Measurements from ENCODE around the gene LIPC.

Gene LIPC

DNA sequence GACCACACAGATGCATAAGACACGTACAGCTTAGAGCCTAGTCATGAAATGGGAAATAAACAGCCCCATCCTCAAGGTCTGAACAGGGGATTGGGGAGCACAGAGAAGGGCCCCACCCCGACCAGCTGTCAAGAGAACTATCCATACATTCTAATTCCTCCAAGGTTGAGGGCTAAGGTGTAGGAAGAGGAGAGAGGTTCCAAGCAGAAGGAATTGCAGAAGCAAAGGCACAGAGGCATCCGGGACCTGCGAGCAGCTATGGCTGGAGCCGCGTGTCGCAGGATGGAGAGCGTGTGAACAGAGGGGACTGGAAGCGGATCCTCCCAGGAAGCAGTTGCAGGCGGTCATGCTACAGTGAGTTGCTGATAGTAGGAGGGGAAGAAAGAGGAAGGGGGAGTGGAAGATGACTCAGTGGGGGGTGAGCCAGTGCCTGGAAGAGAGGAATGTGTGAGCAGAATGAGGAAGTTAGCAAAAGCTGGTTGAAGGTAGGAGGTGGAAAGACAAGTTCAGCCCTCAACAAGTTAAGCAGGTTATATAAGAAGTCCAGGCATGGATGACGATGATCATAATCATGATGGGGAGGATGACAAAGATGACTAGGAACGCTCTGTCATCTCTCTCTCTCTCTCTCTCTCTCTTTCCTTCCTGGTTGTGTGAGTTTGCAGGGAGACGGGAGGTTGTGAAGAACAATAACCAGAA lies 89.7 kb downstream of the LIPC start:
- no peak for DNase-seq

DNA sequence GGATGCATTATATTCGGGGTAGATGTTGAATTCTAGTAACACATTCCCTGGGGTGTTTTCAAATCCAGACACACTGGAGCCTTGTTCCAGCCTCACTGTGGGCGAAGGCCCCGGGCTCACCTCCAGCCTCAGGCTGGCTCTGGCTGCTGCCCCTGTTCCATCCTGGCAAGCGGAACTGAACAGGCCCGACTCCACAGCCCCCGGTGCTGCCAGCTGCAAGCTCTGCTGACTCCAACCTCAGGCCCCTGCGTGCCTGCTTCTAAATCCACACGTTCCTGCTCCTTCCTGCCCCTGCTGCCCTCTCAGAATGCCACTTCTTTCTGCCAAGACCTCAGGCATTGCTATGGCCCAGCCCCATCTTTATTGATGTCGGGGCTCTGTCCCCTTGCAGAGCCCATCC lies 90.6 kb downstream of the LIPC start:
- DNase-seq = no peak

DNA sequence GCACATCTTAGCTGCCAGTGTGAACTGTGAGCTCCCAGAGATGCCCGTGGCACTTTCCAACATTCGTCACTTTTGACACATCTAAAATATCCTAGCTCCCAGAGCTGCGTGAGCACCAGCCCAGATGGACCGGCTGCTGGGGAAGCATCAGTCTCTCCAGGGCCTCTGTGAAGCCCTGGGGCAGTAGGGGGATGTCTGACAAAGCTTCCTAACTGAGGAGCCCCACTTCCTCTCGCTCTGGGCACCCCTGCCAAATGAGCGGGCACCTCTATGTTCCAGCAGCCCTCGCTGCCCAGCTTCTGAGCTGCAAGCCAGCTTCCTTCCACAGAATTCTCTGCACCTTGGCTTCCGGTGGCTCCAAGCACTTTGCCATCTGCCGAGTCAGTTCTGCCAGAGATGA lies 91.1 kb downstream of the LIPC start:
- DNase-seq = no peak

DNA sequence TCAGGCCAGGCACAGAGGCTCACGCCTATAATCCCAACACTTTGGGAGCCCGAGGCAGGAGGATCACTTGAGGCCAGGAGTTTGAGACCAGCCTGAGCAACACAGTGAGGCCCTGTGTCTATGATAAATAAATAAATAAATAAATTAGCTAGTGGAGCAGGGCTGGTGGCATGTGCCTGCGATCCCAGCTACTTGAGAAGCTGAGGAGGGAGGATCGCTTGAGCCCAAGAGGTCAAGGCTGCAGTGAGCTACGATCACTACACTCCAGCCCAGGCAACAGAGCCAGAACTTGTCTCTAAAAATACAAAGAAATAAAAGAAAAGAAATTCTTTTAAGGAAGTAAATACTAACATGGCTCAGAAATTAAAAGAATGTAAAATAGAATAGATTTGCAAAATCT lies 91.8 kb downstream of the LIPC start:
- DNase-seq = no peak

DNA sequence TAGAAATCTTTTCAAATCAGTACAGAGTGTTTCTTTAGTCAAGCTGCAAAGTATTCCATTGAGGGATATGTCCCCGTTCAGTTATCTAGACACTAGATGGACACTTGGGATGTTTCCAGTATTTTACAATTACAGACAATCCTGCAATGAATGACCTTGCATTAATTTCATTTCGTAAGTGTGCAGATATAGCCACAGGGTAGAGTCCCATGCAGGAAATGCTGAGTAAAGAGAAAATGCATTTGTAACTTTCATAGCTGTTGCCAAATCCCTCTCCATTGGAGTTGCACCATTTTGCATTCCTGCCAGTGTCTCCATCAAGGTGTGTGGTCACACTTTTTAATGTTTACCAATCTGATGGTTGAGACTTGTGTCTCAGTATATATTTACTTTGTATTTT lies 92.5 kb downstream of the LIPC start:
- DNase-seq = no peak

DNA sequence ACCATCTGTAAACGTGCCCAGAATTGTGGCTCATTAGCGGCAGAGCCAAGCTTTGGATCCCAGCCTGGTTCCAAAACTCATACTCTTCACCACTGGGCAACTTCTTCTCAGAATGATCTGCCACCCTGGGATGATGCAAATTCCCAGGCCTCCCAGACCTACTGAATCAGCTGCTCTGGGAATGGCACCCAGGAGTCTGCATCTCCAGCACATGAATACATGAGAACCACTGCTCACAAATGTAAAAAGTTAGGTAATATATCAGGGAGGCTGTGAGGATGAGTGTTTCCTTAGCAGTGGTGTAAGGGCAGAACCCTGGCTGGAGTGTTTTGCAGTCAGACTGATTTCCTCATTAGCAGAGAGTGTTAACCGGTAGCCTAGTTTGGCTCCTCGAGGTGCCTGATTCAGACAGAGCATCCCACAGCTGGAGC lies 94.2 kb downstream of the LIPC start:
- DNase-seq = no peak

DNA sequence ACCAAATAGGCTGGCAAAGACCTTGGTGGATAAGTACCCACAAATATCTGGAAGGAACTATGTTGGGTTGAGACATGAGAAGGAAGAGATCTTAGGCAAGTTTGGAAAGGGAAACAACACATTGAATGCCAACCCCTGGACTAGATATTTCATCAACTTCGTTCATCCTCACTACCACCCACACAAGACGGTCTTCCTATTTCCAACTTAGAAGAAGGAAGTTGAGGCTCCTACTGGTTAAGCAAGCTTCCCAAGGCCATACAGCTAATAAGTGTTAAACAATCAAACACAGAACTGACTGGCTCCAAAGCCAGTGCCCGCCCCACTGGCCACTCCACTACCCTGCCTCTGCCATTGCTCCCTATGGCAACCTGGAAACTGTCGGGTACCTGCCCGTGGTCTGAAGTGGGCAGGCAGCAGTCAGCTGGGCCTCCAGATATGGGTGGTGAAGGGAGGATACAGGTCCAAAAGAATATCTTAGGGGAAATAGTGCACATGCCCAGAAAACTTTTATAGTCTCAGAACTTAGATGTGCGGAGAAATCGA lies 94.9 kb downstream of the LIPC start:
- DNase-seq = no peak

DNA sequence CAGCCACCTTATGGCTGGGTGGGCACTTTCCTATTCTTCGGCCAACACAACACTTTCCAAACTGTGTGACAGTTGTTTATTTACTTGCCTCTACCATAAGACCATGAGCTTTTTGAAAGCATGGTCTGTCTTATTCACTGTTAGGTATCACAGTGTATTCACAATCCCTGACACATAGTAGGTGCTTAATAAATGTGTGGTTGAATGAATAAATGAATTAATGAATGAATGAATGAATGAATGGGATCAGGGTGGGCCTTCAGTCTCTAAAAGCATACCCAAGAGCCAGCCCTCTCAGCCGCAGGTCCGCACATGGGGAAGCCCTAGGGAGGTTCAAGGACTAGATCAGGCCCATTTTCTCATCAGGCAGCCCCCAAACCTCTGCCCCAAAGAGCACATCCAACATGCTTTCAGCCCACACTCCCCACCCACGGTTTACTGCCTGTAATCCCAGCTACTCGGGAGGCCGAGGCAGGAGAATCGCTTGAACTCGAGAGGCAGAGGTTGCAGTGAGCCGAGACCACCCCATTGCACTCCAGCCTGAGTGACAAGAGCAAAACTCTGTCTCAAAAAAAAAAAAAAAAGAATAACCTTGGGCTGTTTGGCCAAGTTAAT lies 95.9 kb downstream of the LIPC start:
- no peak for DNase-seq

DNA sequence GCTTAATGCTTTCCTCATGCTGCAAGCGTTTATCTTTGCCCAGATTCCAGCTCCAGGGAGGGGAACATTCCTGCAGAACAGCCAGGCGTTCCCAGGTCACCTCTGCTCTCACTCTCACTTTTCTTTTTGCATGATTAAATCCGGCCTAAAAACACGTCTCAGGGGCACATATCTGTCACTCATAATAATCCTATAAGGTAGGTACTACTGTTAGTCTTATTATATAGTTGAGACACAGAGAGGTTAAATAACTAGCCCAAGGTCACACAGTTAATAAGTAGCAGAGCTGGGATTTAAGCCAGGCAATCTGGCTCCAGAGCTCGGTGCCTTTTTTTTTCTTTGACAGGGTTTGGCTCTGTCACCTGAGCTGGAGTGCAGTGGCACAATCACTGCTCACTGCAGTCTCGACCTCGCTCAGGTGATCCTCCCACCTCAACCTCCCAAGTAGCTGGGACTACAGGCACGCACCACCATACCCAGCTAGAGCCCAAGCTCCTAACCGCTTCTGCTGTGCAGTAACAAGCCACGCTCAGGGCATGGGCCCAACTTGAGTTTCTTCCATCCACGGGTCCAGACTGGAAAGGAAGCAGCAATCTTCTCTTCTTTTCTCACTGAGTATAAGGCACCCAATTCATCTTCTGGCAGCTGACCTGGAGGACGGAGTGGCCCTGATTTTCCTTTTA lies 96.5 kb downstream of the LIPC start:
- no peak for DNase-seq

DNA sequence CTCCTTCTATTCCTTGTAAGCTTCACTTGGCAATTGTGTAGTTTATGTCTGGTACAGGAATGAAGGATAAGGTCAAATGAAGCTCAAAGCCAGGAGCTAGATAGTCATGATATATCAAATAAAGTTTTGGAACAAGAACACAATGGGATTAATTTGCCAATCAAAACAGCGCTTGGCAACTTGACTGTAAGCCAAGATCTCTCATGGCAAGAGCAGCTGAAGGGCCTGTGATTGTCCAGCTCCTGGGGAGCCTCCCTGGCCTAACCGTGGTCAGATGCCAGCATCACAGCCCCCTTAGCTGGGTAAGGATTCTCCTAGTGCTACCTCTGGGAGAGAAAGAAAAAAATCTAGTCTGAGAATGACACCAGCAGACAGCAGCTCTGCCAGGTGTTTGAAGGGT lies 97.2 kb downstream of the LIPC start:
- no peak for DNase-seq

DNA sequence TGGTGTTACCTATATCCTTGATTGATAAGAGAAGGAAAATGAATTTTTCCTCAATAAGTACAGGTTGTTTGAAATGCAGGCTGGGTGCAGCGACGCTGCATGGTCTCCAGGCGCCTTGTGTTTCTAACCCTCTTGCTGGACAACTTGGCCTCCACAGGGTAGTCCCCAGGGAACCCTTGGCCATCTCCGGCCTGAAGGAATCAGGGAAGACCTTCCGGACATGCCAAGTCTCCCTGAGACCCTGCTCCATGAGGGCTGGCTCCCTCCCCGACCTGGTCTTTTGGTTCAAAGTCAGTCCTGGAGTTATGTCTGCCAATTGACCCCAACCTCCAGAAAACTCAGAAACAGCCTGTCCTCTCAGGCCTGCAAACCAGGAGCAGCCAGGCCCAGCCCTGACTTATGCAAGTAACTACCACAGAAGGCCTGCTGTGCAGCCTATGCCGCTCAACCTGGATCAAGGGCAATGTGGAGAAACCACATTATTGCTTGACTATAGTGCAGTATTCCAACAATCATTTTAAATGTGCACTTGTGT lies 98.3 kb downstream of the LIPC start:
- no peak for DNase-seq

DNA sequence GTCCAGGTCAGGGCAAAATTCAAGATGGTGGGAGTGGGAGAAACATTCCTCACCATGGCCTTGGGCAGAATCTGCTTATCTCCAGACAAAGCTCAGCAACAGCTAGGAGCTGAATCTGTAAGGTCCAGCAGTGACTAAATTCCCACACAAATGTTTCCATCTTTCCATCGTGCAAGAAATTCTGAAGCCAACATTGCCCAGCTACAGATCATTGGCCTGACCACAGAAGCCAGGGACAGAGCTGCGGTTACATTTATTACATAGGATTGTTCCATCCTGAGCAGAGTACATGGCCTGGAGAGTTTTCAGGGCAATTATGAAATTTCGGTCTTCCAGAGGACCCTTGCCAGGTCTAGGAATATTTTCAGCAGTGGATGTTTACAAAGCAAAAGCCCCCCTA lies 100.3 kb downstream of the LIPC start:
- DNase-seq = no peak

DNA sequence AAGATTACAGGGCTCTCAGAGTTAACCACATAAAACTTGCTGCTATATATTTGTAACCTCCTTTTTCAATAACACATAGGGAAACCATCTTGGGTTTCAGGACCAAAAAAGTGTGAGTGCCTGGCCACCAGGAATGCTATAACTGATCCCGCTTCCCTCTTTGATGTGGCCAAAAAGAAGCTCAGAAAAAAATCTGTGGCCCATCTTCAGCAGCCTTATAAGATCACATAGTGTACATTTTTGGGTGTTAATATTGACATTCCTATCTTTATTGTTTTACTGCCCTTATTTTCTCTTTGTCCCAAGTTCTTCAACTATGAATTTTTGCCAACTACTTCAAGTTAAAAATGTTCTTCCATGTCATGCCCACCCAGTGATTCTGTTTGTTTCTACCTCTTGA lies 102.8 kb downstream of the LIPC start:
- no peak for DNase-seq

DNA sequence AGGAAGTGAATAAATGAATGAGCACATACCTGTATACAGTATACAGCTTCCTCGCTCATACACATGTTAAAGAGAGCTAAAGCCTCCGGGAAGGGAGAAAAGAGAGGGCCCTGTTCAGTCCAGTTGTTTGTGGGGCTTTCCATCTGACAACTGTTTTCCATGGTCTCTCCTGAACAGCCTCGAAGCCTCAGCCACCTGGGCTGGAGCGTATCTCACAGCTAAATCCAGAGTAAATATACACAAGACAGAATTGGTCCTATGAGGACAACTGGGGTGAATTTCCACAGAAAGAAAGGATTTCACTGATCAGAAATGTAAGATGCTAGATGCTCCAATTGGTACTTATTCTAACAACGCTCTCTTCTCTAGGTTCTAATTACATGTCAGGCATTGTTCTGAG lies 103.5 kb downstream of the LIPC start:
- no peak for DNase-seq

DNA sequence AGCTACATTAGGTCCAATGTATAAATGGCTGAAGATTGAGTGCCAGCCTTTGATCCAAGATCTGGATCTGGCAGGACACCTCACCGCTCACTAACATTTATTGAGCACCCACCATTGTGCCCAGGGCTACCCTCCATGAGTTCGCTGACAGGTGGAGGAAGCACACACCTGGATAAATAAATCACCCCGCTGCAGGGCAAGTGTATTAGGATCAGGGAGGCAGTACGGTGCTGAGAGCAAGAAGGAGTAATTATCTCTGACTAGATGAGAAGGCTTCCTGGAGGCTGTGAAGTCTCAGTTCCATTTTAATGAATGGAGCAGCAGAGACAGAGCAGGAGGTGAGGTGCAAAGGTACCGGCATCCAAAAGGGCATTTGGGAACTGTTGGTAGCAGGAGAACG lies 104.1 kb downstream of the LIPC start:
- no peak for DNase-seq

DNA sequence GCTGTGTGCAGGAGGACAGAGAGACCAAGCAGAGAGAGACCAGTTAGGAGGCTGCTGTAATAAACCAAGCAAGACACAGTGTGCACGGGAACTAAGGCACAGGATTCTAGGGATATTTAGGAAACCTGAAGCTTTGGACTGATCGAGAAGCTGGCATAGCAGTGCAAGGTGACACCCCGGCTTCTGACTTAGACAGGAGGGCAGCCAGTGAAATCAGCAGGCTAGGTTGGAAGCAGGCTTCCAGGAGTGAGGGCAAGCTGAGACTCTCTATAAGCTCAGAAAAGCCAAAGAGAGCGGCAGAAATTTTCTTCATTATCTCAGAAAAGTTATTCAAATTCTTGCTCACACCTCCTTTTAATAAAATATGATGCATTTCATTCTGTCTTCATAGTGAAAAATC lies 104.6 kb downstream of the LIPC start:
- no peak for DNase-seq

DNA sequence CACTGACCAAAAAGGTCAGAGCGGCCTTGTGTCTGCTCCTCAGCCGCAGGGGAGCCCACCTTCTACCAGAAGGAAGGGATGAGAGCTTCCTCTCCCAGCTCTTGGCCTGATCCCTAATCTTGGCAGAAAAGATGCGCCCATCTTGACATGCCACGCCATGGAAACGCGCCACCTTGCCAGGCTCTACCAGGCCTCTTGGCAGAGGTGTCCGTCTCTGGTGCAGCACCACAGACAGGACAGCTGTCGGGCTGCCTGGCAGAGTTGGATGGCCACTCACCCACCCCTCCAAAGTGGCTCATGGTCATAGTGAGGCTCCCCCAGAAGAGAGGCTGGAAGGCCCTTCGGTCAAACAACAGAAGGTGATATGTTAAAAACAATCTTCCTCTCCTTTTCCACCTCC lies 105.2 kb downstream of the LIPC start:
- DNase-seq = no peak

DNA sequence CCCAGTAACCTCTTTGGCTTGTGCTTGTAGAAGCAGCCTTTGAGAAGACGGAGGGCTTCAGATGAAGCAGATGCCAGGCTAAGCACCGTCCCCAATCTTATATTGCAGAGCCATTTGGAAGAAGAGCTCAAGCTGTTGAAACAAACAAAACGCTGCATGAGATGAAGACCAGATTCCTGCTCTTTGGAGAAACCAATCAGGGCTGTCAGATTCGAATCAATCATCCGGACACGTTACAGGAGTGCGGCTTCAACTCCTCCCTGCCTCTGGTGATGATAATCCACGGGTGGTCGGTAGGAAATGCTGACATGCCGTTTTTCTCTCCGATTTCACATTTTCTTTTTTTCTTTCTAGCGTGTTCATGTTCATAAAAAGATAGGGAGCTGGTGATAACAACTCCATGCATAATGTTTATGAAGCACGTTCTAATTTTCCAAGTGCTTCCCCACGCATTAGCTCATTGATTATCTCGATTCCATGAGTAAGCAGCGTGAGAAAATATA lies 106.5 kb downstream of the LIPC start:
- no peak for DNase-seq

DNA sequence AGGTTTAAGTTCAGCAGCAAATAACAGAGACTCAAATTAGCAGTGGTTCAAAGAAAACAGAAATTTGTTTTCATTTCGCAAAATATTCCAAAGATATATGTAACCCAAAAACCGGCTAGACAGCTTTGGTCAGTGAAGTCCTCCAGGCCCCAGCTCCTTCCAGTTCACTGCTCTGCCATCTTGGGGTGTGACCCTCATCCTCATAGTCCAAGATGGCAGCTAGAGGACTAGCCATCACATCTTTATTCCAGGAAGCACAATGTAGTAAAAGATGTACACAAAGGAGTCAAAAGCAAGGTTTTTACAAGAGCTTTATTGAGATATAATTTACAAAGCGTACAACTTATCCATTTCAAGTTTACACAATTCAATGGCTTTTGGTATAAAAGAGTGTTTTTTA lies 107.1 kb downstream of the LIPC start:
- DNase-seq = no peak

DNA sequence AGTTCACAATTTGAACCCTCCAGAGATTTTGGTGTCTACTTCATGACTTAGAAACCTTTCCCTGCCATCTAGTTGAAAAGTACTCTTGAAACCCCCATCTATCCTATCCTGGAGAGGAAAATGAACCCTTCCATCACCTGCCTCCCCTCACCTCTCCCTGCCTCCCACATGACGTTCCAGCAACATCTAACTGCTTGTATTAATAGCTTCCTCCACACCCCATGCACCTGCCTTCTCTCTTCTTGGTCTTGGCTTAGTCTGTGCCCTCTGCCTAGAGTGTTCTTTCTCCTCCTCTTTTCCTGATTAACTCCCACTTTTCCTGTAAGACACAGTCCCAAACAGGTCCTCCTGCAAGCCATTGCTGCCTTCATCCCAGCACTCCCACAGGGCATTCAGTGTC lies 107.8 kb downstream of the LIPC start:
- no peak for DNase-seq

DNA sequence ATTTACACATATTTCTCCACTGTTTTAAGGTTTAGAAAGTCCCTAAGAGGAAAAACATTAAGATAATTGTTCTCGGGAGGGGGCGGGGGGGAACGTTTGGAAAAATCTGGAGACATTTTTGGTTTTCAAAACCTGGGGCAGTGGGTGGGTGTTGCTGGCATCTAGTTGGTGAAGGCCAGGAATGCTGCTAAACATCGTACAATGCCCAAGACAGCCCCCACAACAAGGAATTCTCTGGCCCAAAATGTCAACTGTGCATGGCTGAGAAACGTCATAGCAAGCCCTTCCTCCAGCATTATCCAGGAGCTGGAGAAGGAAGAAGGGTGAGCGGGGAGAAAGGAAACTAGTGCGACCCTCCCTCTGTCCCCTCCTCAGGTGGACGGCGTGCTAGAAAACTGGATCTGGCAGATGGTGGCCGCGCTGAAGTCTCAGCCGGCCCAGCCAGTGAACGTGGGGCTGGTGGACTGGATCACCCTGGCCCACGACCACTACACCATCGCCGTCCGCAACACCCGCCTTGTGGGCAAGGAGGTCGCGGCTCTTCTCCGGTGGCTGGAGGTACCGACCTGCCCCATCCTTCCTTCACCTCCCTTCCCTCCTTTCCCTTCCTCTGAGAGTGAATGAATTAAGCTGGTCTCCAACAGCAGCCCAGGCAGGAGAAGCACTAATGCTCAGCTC lies 109.8 kb downstream of the LIPC start:
- DNase-seq = no peak

DNA sequence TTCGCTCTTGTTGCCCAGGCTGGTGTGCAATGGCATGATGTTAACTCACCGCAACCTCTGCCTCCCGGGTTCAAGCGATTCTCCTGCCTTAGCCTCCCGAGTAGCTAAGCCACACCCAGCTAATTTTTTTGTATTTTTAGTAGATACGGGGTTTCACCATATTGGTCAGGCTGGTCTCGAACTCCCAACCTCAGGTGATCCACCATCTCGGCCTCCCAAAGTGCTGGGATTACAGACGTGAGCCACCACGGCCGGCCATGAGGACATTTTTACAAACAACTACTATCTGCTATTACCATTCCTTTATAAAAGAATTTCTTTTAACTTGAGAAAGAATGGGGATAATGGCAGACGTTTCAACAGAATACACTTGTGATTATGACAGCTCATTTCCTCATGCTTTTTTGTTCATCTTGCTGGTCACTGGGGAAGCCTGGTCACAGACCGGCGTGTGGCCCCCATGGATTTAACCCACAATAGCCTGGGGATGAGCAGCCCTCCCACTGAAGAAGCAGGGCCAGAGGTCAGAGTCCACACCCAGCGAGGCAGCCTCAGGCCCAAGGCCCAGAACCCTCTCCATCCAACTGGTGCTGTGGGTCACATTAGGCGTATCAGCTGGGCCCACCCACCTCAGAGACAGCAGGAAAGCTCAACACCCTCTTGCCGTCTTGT lies 112.0 kb downstream of the LIPC start:
- no peak for DNase-seq

DNA sequence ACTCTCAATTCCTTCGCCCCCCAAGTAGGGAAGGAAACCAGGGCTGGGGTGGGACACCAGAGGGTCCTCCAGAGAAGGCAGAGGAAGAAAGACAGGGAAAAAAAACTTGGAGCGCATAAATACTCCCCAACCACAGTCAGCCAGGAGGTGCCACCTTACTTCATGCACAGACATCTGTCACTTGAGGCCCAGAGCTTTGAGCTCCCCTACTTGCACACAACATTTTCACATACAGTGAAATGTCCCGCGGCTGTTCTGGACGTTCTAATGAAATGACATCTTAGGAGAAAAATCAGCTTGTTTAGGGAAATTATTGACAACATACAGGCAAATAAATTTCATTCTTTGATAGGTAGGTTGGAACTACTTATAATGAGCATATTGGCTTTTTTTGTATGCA lies 113.0 kb downstream of the LIPC start:
- no peak for DNase-seq

All from NCI-H774 (cell line).